NCI-H226 (cell line): ENCODE measurements around the gene MDC1.

Experiments used
- DNase-seq: peaks from one replicate; pipeline ENCODE4 v3.0.0-alpha.2; 2015

The MDC1 gene

DNA sequence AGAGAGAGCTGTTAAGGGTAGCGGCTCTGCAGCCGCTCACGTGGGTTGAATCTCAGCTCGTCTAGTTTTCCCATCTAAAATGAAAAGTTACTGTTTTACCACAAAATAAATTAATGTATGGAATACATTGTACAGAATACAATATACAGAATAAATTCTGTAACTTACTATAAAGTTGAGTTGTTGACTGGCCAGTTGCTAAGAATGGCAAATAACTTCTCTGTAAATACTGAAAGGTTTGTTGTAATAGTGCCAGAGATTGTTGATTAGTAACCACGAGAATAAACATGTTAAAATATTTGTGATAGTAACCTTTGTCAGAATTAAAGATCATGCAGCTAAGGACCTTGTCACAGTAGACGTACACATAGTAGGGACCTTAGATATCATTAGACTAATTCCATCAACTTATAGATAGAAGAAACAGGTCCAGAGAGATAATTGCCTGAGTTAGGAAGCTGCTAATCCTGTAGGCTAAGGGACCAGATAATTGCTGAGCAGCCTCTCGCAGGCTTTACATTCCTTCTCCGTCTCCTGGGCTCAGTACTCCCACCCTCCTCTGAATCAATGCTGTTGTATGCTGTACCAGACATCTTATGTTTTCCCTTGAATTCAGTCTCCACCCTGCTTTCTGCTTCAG lies 25.8 kb downstream of the MDC1 start:
- DNase-seq, result no peak

DNA sequence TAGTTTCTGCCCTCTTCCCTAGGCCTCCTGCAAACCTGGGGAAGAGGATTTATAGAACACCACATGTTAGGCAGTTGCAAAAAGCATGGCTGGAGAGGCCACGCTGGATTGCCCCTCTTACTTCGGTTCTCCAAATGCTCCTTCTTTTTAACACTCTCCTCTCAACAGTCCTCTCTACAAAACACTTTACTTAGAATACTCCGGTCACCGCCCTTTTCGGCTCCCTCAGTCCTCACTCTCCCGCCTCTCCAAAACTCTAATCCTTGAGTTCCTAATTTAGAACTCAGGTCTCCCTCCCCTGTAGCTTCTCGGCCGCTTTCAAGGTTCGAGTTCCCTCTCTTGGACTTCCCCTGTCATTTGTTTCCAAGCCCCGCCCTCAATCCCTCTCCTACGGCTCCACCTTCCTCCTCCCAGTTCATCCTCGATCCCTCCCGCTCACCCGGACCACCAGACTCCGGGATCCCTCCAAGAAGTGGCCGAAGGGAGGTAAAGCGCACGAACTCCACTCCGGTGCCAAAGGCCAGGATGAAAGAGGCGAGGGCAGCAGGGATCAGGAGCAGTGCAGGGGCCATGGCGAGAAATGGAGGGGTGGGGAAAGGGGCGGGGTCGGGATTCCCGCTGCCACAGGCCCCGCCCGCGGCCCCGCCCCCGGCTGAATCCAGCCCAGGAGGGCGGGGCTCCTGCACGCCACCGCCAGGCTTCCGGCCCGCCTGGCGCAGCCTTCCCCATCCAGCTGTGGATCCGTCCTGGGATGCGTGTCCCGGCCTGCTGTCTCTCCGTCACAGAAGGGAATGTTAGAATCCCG lies 26.5 kb downstream of the MDC1 start, which contains the start of gene NRM:
Gene NRM, minus strand, starts transcription at position 582 of the 805 bp plus-strand sequence. Its CDS starts 10 bp downstream, at position 572.
- DNase-seq, result peak; percentile 66

DNA sequence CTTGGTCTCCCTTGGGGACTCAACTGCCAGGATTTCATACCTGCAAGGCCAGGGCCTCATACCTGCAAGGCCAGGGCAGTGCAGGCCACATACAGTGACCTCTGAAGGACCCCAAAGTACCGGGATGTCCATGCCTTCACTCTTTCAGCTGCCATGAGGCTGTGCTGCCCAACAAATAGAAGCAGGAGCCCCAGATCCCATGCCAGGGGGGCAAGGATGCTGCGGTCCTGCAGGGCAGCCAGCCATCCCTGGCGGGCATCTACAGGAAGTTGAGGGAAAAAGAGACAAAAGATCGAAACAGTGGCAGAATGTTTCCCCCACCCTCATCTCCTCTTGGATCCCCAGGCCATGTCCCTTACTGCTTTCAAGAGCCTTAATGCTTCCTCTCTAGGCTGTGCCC lies 27.1 kb downstream of the MDC1 start:
- DNase-seq, result no peak

DNA sequence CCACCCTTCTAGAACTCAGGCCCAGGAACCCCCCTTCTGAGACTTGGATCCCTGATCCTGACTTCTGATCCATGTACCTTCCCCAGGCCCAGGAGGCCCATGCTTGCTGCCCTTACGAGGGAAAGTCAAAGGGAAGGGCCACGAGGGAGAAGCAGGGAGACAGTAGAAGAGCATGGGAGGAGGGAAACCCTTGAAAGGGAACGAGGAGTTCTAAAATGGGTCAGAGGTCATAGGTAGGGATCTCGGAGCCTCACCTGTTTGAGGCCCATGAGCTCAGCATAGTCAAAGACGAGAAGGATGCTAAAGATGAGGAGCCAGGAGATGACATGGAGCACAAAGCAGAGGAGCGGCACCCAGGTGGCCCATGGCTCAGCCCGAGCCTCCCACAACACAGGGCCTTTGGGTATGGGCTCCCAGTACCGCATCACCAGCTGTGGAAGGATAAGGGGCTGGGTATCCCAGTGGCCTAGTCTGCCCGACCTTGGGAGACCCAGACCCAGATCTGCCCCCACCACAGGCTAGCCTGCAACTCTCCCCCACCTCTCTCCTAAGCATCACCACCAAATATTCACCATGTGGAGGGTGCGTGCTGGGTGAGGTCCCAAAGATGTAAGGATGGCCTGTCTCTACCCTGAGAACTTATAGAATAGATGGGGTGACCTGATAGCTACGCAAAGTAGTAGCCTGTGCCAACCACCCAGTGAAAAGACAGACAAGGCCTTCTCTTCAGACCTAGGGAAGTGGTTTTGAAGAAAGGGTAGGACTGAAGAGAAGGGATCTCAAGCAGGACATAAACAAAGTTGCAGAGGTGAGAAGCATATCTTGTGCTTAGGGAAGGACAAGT lies 27.8 kb downstream of the MDC1 start:
- no peak for DNase-seq

DNA sequence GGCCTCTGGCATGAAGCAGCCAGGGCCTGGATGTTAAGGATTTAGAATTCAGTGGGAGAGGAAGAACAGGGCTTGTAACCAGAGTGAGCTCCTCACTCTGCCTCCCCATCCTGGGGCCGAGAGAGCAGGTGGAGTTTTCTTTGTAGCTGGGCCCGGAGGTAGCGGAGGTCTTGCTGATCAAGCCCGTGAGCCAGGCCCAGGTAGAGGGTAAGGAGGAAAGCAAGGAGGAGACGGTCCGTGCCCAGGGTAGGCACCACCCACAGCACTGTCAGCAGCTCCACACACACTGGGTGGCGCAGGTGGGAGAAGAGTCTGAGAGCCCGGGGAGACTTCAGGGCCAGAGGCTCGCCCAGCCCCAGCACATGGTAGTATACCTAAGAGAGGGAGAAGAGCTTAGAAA lies 28.5 kb downstream of the MDC1 start:
- no peak for DNase-seq

DNA sequence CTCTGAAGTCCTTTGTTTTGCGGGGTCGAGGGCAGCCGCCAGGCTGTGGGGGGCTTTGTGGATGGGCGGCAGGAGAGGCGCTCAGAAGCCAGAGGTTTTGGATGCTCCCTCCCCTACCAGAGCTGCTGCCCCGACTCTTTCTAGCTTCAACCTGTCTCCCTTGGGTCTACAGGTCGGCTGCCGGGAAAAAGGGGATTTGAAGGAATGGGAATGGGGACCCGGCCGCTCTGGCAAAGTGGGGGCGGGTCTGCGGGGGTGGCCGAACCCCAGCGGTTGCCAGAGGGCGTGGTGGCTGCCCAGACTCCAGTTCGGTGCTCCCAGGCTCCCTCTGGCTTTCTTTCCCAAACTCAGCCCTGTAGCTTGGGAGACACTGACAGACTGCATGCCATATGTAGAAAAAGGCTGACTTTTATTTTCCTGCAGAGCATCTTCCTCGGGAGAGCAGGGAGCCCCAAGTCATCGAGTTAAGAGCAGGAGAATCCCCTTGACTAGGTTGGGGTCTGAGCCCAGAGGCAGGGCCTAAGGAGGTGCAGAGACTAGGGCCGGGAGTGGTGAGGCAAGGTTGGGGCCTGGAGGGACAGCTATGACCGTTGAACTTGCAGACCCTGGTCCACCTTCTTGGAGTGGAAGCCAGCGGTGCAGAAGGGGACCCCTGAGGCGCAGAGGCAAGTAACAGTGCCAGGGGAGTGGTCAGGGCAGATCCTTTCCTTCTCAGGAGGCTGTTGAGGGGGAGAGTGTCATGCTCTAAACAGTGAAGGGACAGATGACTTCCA lies 29.2 kb downstream of the MDC1 start:
- DNase-seq, result peak; percentile 44

DNA sequence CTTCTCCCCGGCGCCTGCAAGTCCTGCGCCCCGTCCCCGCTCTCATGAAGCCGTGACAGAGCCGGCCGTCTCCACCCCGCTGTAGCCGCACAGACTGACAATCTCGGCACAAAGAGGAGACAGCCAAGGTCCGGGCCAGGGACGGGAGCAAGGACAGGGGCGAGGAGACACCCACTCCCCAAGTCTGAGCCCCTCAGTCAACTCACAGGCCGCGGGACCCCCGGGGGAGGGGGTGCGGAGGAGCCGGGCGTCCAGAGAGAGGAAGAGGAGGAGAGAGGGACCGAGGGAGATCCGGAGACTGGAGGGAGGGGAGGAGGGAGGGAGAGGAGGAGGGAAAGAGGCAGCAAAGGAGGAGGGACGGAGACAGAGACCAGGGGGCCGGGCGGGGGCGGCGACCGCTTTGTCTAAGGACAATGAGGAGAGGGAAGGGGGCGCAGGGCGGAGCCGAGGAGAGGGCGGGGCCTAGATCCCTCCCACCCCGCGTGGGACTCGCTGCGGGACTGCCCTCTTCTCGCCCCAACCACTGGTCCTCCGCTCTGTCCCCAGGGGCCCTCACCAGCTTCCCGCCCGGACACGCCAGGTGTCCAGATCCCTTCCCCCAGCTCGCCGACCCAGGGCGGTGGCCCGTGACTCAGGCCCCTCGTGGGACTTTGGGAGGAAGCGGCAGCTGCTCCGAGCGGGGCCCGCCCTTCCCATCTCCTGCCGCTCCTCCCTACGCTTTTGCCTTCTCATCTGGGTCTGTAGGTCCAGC lies 30.0 kb downstream of the MDC1 start:
- peak; percentile 92 for DNase-seq

DNA sequence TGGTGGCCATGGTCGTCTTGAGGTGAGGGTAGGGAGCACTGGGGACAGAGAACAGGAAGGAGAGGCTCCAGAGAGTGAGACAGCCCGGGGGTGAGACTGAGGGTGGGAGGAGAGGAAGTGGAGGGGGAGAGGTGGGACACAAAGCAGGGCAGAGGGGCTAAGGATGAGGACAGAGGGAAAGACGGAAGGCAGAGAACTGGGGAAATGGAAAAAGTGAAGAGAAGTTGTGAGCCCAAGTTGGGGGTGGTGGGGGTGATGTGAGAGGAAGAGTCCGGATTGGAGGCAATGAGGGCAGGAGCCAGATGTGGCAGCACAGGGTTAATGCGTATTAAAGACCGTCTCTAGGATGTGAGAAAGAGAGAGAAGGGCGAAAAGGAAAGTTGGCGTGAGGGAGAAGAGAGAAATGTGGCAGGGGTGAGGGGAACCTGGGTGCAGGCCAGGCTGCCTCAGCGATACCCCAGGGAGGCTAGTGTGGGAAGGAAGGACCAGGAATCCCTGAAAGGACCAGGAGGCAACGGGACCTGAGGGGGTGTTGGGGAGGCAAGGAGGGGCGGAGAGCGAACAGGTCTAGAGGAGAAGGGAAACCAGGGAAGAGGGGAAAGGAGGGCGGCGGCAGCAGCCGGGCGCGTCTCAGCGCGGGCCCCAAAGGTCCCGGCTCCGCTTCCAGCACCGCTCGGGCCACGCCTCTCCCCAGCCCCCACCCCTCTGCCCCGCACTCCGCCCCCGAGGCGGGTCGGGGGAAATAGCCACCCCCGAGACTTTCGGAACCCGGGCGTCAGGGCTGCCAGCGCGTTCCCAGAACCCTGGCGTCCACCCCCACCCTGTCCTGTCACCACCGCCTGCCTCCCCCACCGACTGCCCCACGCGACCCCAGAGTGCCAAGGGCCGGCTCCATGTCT lies 30.8 kb downstream of the MDC1 start, which contains the start of gene PPP1R18:
Gene PPP1R18, minus strand, starts transcription at position 637 of the 899 bp plus-strand sequence. Its CDS starts 627 bp downstream, at position 10.
- DNase-seq, result peak; percentile 62

DNA sequence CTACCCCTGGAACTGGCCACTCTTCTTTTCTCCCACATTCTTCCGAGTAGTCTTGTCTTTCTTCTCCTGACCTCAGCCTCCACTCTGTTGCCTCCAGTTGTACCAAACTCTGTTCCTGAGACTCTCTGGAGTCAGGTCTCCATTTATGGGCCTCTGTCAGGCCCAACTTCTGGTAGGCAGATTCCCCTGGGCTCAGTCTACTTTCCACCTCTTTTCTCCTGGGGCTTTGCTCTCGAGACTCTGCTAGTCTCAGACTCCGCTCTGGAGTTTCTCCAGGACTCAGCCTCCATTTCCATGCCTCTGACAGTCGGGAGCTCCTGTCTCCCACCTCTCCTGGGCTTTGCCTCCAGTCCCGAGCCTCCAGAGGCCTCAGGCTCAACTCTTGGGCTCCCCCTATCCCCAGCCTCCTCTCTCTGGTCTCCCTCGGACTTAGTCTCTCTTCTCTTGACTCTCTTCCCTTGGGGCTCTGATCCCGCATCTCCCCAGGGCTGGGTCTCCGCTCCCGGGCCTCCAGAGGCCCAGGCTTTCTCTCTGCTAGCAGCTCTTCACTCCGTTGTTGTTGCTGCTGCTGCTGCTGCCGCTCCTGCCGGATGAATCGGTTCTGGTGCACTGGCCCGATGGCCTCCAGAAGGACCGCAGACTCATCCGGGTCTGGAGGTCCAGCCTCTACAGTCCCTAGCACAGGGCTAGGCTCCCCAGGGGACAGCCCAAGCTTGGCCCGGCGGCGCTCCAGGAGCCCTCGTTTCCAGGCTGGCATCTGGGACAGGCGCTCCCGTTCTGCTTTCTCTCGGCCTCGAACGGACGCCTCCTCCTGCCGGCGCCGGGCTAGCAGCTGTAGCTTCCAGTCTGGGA lies 31.7 kb downstream of the MDC1 start:
- no peak for DNase-seq

DNA sequence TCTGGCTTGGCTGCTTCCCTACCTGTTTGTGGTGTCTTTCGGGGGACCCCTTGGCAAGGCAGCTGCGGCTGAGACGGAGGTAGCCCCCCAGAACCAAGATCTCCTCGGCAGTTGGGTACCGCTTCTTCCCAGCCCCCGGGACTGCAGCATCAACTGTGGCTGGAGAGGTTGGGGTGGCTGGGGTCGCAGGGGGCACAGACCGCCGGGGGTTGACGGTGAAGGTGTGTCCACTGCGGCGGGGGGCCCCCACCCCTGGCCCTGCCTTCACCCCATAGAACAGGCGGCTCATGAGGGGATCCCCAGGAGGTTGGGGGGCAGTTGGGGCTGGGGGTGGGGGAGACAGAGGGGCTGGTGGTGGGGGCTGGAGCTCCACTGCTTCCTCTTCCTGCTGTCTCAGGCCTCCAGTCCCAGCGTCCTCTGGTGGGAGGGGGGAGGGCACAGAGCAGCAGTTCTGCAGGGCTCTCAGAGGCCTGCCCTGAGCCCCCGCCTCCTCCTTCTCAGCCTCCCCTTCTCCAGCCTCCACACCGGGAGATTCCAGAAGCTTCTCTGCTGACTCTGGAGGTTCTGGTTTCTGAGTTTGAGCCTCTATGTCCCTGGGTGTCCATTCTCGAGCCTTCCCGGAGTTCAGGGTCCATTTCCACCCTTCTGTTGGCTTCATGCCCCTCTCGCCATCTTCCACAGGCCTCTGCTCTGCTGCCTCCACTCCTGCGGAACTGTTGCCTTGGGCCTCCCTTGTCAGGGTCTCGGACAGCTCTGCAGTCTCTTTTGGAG lies 32.5 kb downstream of the MDC1 start:
- DNase-seq, result no peak

DNA sequence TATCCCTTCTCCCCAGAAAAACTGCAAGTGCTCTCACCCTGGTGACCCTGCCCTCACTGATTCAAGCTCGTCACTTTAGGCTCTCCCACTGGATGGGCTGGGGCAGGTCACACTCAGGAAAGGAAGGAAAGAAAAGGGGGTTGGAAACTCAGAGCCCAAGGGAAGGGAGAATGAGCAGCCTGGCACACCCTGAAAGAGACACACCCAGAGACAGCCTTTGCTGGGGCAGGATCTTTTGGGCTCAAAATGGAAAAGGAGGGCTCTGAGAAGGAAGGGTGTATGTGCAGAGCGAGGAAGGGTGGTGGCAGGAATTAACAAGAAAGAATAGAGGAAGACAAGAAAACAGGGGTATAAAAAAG lies 33.1 kb downstream of the MDC1 start:
- DNase-seq, result no peak

DNA sequence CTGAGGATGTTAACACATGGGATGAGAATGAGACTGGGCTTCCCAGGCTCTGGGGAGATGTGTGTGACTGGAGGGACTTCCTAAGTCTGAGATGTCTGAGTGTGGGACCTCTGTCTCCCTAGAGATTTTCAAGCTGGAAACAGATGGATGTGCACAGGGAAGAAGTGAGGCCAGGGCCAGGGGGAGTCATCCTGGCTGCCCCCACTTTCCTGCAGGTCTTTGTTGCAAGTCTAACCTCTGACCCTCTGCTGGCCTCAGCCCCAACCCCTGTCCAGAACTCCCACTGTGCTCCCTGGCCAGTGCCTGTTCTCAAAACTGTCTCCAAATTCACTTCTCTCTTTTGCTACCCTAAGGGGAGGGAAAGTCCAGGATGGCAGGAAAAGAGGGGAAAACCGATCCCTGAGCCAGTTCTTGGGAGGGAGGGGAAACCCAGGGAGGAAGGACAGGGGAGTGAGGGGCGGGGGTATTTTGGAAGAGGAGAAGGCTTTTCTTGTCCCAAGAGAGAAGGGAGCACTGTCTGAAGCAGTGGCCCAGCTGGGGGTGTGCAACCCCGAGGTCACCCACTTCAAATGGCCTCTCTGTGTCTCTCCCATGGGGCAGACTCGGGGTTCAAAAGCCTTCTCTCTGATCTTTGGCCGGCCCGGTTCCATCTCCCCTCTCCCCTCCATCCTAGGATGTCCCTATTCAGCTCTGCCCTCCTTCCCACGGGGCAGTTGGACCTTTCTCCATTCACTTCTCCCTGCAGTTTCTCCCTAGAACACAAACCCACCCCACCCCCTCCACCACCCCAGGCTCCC lies 33.7 kb downstream of the MDC1 start:
- DNase-seq, result no peak

DNA sequence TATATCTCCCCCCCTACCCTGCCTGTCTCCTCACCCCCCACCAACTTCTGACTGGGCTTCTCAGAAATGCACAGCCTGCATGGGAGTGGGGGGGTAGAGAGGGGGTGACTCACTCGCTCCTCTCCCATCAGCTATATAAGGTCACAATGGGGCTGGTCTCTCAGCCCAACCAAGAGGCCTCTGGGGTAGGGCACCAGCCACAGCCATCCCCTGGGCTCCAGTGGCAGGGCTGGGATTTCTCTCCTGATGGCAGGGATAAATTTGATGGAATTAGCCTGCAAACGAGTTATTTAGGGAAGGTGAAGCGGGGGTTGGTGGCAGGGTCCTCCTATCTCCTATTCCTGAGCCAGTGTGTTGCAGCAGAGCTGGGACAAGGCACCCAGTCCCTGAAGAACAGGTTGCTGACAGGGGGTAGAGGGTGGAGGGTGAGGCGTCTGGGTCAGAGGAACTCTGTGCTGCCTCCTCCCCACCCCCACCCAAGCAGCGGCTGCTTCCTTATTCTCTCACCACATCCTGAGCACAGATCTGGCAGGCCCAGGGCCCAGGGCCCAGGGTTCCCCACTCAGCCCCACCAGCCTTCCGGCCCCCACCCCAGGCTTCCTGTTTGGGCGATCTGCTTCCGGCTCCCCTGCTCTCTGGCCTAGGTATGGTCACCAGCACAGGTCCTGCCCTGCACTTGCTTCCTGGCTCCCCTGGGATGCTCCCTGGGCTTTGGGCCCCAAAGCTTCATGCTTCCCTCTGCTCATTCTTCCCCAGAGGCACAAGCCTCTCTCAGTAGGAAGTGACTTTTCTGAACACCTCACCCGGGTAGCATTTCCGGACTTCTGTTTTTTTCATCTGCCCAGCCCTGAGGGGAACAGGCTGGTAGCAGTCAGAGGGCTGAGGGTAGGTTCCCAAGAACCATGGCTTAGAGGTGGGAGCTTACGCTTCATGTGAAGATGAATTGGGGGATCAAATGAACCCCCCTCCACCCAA lies 34.7 kb downstream of the MDC1 start:
- peak; percentile 81 for DNase-seq

DNA sequence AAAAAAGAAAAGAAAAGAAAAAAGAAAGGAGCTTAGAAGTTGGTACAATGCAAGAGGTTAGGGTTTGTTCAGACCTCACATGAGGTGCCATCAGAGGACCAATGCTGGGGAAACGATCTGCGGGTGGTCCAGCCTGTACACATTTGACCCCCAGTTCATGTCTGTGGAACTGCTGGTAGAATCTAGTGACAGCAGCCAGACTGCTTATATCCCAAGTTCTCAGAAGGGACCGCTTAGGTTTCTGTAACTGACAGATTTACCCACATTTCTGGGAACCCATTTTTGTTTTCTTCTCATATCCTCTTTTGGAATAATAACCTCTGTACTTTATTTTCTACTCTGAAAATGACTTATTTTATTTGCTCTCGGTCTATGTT lies 35.3 kb downstream of the MDC1 start:
- no peak for DNase-seq

DNA sequence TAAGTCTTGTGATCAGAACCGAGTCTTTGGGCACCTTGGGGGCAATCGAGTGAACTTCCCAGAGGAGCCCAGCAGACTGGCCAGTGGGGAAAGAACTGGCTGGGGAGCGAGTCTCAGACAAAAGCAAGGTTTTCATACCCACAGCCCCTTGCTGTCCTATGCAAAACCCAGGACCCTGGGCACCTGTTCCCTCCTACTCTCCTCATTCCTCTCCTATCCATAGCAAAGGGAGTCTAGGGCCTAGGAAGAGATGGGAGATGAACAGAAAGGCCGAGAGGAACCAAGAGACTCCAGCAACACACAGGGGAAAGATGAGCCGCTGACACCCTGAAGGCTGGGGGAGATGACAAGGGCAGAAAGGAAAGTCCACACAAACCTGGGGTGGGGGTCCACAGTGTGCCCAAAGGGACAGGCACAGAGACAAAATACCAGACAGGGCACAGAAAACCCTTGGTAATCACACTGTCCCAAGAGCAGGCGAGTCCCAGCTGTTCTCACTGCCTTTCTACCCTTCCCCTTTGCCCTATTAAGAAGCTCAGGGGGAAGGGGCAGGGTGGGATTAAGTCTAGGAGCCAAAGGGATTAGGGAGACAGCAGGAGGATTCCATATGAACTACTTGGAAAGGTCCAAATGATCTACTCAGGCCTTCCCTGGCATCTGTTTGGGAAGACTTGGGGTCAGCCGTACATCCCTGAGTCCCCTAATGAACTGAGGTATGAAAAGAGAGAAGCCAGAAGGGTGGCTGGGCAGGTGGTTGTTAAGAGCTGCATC lies 37.1 kb downstream of the MDC1 start:
- DNase-seq, result no peak
